Right ventricle myocardium superior (tissue), 1 donor: ENCODE measurements around the gene SLX4. TPM values are rescaled to one million over a fixed set of nuclear protein-coding genes. Genes with fewer than 3 reads are reported as not detected.
"Not testable (repeated sequence)": the region's sequence is repeated elsewhere in the genome, so short reads cannot be mapped to it uniquely, and the experiment has no call there.

Experiments
- ATAC-seq: fragments of 200-7000 bp; cut with Tn5 transposase; one replicate; pipeline ENCODE4 v1.9.1; 2020; ENCODE audit warnings: mild to moderate bottlenecking; ENCODE audit not compliant: poor library complexity
- DNase-seq: peaks from one replicate; pipeline ENCODE4 v3.0.0-alpha.2; 2020
- intact Hi-C: fragments of 100-400 bp; cut with DNase I; formaldehyde crosslinking; loops from one replicate; pipeline ENCODE4 v1.11.2; 2022
- long read RNA-seq: library from polyadenylated mRNA; unstranded; transcript quantifications from one replicate; pipeline ENCODE4 v2.0.0, GENCODE V29; 2021
- total RNA-seq: library from RNA; stranded (reverse); fragmentation: NEBNext Ultra II Directional; extraction: Animal tissue kit (Norgen Biotek cat#: 25700); gene quantifications from one replicate; pipeline ENCODE4 v1.2.1, GENCODE V29; 2021
- donor health status: DM: no; HTN: yes; CAD: no; lungs with severe emphysema.

SLX4 gene
- total RNA-seq: 3.2 TPM
- long read RNA-seq, partial matches to known transcripts: 3 of 4 reads
- long read RNA-seq, other reads (novel, unspliced or antisense): 1 of 4 reads

GRCh38 chr16:3611146-3611975, at the start of gene SLX4:
SLX4 (minus strand) TSS chr16:3611606; CDS start chr16:3608964, 2,642 bp downstream.
- intact Hi-C loops: no loop called here
- peak; percentile 98 for ATAC-seq
- peak; percentile 95 for DNase-seq

DNA sequence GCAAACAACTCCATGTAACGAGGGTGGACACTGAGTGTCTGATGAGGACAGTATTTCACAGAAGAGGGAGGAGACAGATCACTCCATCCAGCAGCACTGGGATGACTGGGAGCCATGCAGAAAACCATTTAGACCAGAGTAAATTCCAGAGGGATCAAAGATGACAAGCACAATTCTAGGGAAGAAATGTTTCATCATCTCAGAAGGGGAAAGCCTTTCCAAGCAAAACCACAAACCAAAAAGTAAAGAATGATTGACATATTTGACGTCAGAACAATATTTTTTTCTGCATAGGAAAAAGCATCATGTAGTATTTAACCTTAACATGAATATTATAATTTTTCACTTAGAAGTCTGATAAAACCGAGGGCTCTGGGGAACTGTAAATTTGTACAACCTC, 47.8 kb upstream of the SLX4 start:
- no peak for DNase-seq
- ATAC-seq: no peak
- intact Hi-C loops: no loop called here

GRCh38 chr16:3656491-3657468, 45.4 kb upstream of the SLX4 start:
- DNase-seq (peak; percentile 30), ATAC-seq (no peak)
- intact Hi-C loops: no loop called here

DNA sequence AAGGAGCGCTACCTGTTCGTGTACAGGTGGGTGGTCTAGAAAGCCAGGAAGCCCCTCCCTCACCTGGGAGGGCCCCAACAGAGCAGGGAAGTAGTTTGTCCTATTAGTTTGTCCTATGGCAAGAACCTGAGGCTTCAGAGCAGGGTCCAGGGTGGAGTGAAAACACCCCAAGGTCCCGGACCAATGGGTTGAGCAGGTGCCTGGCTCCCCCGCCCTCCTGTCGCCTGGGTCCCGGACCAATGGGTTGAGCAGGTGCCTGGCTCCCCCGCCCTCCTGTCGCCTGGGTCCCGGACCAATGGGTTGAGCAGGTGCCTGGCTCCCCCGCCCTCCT, 44.7 kb upstream of the SLX4 start:
- DNase-seq, intact Hi-C loops, ATAC-seq: not testable (repeated sequence)

- intact Hi-C loops: no loop called here
Measured at GRCh38 chr16:3655396-3656159, 44.2 kb upstream of the SLX4 start.

GRCh38 chr16:3655030-3655395, 43.6 kb upstream of the SLX4 start:
- DNase-seq (peak; percentile 37), ATAC-seq (peak; percentile 19)
- intact Hi-C loops: no loop called here

More at GRCh38 chr16:3655396-3656159, 44.2 kb upstream of the SLX4 start:
- DNase-seq: peak; percentile 34
- ATAC-seq: peak; percentile 41

DNA sequence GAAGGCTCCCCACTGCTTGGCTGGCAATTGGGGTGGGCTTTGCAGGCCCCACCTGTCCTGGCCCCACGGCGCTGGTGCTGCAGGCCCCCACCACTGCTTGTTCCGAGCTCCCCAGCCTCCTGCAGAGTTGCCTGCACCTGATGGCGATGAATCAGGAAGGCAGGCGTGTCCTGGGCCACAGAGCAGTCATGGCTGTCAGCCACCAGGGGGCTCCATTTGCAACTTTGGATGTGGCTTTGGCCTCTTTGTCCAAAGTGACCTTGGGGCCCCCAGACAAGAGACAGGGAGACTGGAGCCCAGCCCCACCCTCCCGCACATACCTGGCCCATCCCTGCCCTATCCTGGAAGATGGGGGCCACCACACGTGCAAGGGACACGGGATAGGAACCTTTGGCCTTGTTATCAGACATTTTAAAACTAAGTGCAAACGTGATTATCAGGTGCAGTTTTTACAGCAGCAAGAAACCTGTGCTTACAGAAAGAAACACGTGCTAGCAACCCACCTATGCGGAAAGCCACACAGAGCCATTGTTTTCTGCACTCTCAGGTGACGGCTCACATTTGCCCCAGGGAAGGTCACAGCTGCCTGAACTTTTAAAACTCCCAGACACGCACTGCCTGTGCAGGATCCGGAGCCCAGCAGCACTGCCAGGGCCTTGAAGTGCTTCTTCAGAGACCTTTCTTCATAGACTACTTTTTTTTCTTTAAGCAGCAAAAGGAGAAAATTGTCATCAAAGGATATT, 43.0 kb upstream of the SLX4 start, which contains the start of gene DNASE1:
Gene DNASE1 (plus strand): TSS at position 443 of the 743 bp plus-strand sequence. CDS start 683 bp downstream, outside the sequence.
- intact Hi-C loops: no loop called here
- peak; percentile 55 for DNase-seq
- peak; percentile 57 for ATAC-seq

- peak; percentile 11 for DNase-seq
- no peak for ATAC-seq
Measured at GRCh38 chr16:3652373-3653195, 41.2 kb upstream of the SLX4 start.

GRCh38 chr16:3651461-3652372, 40.3 kb upstream of the SLX4 start:
- ATAC-seq (no peak), DNase-seq (peak; percentile 17)
- intact Hi-C loops: no loop called here

More at GRCh38 chr16:3652373-3653195, 41.2 kb upstream of the SLX4 start:
- intact Hi-C loops: no loop called here

DNA sequence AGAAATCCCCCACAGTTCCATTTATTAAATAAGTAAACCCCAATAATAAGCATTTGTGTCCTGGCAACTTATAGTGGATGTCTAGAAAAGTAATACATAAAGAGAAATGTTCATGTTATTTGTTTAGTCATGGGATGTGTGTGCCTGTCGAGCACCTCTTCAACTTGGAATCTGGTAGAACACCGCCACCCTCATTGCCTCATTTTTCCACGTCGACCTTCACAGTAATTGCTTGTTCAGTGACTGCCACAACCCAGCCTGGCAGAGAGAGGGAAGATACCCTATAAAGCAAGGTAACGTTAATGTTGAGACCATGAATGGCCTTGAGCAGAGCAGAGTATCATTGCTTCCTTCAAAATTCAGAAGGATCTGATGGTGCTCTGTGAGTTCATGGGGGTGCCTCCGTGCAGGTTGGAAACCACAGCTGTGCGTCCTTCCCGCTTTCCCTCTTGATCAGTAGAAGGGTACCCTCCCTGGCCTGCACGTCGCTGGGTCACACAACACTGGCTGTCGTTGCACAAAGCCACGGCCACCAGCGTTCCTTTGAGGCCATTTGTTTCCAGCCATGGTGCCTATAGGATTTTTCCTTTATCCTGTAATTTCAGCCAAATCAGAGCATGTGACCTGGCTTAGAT, 39.3 kb upstream of the SLX4 start:
- ATAC-seq: no peak
- intact Hi-C loops: no loop called here
- DNase-seq: no peak

DNA sequence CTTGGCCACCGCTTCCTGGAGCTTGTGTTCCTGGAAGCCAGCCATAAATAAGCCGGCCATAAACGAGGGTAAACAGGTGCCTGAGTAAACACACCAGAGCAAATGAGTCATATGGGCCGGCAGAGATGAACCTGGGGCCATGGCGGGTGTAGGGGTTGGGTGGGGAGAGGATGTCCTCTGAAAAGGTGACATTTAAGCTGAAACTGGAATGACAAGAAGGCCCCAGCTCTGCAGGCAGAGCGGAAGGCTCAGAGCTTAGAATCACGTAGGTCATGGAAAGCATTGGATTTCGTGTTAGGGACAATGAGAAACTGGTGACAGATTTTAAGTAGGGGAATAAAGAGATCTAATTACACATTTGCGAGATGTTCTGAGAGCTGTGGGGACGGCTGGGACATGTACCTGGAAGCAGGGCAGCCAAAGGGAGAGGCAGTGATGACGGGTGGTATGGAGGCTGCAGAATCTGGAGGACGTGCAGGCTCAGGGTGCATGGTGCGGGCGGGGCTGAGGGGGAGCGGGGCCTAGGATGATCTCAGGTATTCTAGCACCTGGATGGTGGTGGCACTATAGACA, 35.0 kb upstream of the SLX4 start:
- ATAC-seq (no peak), DNase-seq (no peak)
- intact Hi-C loops: no loop called here

- ATAC-seq: no peak
- intact Hi-C loops: no loop called here
- DNase-seq: peak; percentile 25
Measured at GRCh38 chr16:3645504-3646347, 34.3 kb upstream of the SLX4 start.

DNA sequence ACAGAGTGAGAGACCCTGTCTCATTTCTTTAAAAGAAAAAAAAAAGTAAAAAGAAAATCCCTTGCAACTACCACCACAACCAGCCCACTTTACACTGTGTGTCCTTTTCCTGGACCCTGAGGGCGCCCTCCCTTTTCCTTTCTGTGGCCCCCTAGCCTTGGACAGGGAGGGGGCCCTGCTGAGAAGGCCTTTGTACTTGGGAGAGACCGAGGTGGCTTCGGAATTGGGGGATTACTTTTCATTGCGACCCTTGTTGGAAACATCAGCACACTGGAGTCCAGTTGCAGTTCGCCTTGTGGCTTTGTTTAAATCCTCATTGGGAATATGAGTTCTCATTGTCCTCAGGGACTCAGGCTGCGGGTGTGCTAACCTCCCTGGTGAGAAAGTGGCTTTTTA, 33.7 kb upstream of the SLX4 start:
- ATAC-seq: no peak
- intact Hi-C loops: no loop called here
- DNase-seq: peak; percentile 13

- ATAC-seq (no peak), DNase-seq (peak; percentile 20)
- intact Hi-C loops: no loop called here
Measured at GRCh38 chr16:3643095-3643730, 31.8 kb upstream of the SLX4 start.
